Measurements from ENCODE around the gene SACS.

The SACS gene

GRCh38 chr13:23433171-23434153 lies at the start of gene SACS:
Gene SACS, minus strand, starts transcription at chr13:23433702. Its CDS starts 22,463 bp downstream, at chr13:23411239.
- peak; percentile 64 for DNase-seq (ENCODE audit: low spot score)

- no peak for DNase-seq (ENCODE audit: low spot score)
These were observed 46.8 kb upstream of the SACS start for GRCh38 chr13:23480324-23480723.

- DNase-seq (ENCODE audit: low spot score): no peak
These were observed 43.6 kb upstream of the SACS start for GRCh38 chr13:23477101-23477500.

GRCh38 chr13:23473221-23473620 lies 39.7 kb upstream of the SACS start:
- no peak for DNase-seq (ENCODE audit: low spot score)

GRCh38 chr13:23472189-23472588 lies 38.7 kb upstream of the SACS start:
- DNase-seq (ENCODE audit: low spot score): no peak

GRCh38 chr13:23470790-23471614 lies 37.5 kb upstream of the SACS start:
- peak; percentile 77 for DNase-seq (ENCODE audit: low spot score)

GRCh38 chr13:23469951-23470421 lies 36.5 kb upstream of the SACS start:
- DNase-seq (ENCODE audit: low spot score): no peak

- no peak for DNase-seq (ENCODE audit: low spot score)
These were observed 35.3 kb upstream of the SACS start for GRCh38 chr13:23468811-23469210.

GRCh38 chr13:23467932-23468278 lies 34.4 kb upstream of the SACS start:
- DNase-seq (ENCODE audit: low spot score): no peak

GRCh38 chr13:23467048-23467931 lies 33.8 kb upstream of the SACS start:
- no peak for DNase-seq (ENCODE audit: low spot score)

- peak; percentile 84 for DNase-seq (ENCODE audit: low spot score)
These were observed 32.9 kb upstream of the SACS start for GRCh38 chr13:23466144-23467002.

GRCh38 chr13:23463661-23464060 lies 30.2 kb upstream of the SACS start:
- no peak for DNase-seq (ENCODE audit: low spot score)

- DNase-seq (ENCODE audit: low spot score): no peak
These were observed 29.5 kb upstream of the SACS start for GRCh38 chr13:23462815-23463559.

- no peak for DNase-seq (ENCODE audit: low spot score)
These were observed 28.0 kb upstream of the SACS start for GRCh38 chr13:23461544-23461943.

- no peak for DNase-seq (ENCODE audit: low spot score)
These were observed 27.4 kb upstream of the SACS start for GRCh38 chr13:23460921-23461320.

- DNase-seq (ENCODE audit: low spot score): no peak
These were observed 26.8 kb upstream of the SACS start for GRCh38 chr13:23460309-23460708.

GRCh38 chr13:23458989-23459388 lies 25.5 kb upstream of the SACS start:
- no peak for DNase-seq (ENCODE audit: low spot score)

GRCh38 chr13:23456437-23457210 lies 23.1 kb upstream of the SACS start:
- no peak for DNase-seq (ENCODE audit: low spot score)

All from pons (tissue), 1 donor.